ENCODE results near the gene DDX3X.
A peak's percentile ranks its signal among the peaks of the same experiment; 100 is the strongest.
"Not testable (repeated sequence)": the region's sequence is repeated elsewhere in the genome, so short reads cannot be mapped to it uniquely, and the experiment has no call there.

Gene DDX3X

GRCh38 chrX:41308884-41309647, 24.9 kb upstream of the DDX3X start:
- no peaks in the 10 kb centered on the region for H3K4me1 ChIP-seq (ENCODE audit: control insufficient read depth, insufficient read depth, low read length, unreplicated experiment)
- no peaks in the 10 kb centered on the region for H3K27me3 ChIP-seq (ENCODE audit: insufficient read depth, low read length)
- no peak overlapping the region for H3K27ac ChIP-seq (ENCODE audit: low read depth, low read length)
- H3K36me3 ChIP-seq (ENCODE audit: insufficient read depth, low read length), result no peaks in the 10 kb centered on the region
- no peak overlapping the region for H2AFZ ChIP-seq (ENCODE audit: low read length, unreplicated experiment)
- H3K79me2 ChIP-seq (ENCODE audit: control insufficient read depth, insufficient read depth, low read length, unreplicated experiment), result no peaks in the 10 kb centered on the region
- H3K4me3 ChIP-seq (ENCODE audit: low read depth, low read length), result no peak overlapping the region

- Histone ChIP-seq H2AFZ (ENCODE audit: low read length, unreplicated experiment) (no peak overlapping the region), H3K79me2 (ENCODE audit: control insufficient read depth, insufficient read depth, low read length, unreplicated experiment) (no peaks in the 10 kb centered on the region), H3K27me3 (ENCODE audit: insufficient read depth, low read length) (no peaks in the 10 kb centered on the region), H3K36me3 (ENCODE audit: insufficient read depth, low read length) (no peaks in the 10 kb centered on the region), H3K4me3 (ENCODE audit: low read depth, low read length) (no peak overlapping the region), H3K4me1 (ENCODE audit: control insufficient read depth, insufficient read depth, low read length, unreplicated experiment) (no peaks in the 10 kb centered on the region), H3K27ac (ENCODE audit: low read depth, low read length) (no peak overlapping the region)
Observed at GRCh38 chrX:41312786-41313185, 21.2 kb upstream of the DDX3X start.

GRCh38 chrX:41313419-41313818, 20.5 kb upstream of the DDX3X start:
- H3K79me2 ChIP-seq (ENCODE audit: control insufficient read depth, insufficient read depth, low read length, unreplicated experiment), result no peaks in the 10 kb centered on the region
- peak overlapping the region; percentile 73 for H3K27ac ChIP-seq (ENCODE audit: low read depth, low read length)
- H3K4me1 ChIP-seq (ENCODE audit: control insufficient read depth, insufficient read depth, low read length, unreplicated experiment), result no peaks in the 10 kb centered on the region
- no peak overlapping the region for H2AFZ ChIP-seq (ENCODE audit: low read length, unreplicated experiment)
- H3K36me3 ChIP-seq (ENCODE audit: insufficient read depth, low read length), result no peaks in the 10 kb centered on the region
- H3K27me3 ChIP-seq (ENCODE audit: insufficient read depth, low read length), result no peaks in the 10 kb centered on the region
- no peak overlapping the region for H3K4me3 ChIP-seq (ENCODE audit: low read depth, low read length)

GRCh38 chrX:41314204-41314603, 19.8 kb upstream of the DDX3X start:
- no peaks in the 10 kb centered on the region for H3K27me3 ChIP-seq (ENCODE audit: insufficient read depth, low read length)
- H3K79me2 ChIP-seq (ENCODE audit: control insufficient read depth, insufficient read depth, low read length, unreplicated experiment), result no peaks in the 10 kb centered on the region
- H3K4me3 ChIP-seq (ENCODE audit: low read depth, low read length), result no peak overlapping the region
- no peak overlapping the region for H3K27ac ChIP-seq (ENCODE audit: low read depth, low read length)
- no peaks in the 10 kb centered on the region for H3K36me3 ChIP-seq (ENCODE audit: insufficient read depth, low read length)
- H2AFZ ChIP-seq (ENCODE audit: low read length, unreplicated experiment), result no peak overlapping the region
- H3K4me1 ChIP-seq (ENCODE audit: control insufficient read depth, insufficient read depth, low read length, unreplicated experiment), result no peaks in the 10 kb centered on the region

GRCh38 chrX:41314881-41315280, 19.1 kb upstream of the DDX3X start:
- Histone ChIP-seq H2AFZ (ENCODE audit: low read length, unreplicated experiment) (no peak overlapping the region), H3K27ac (ENCODE audit: low read depth, low read length) (no peak overlapping the region), H3K79me2 (ENCODE audit: control insufficient read depth, insufficient read depth, low read length, unreplicated experiment) (no peaks in the 10 kb centered on the region), H3K4me3 (ENCODE audit: low read depth, low read length) (no peak overlapping the region), H3K27me3 (ENCODE audit: insufficient read depth, low read length) (no peaks in the 10 kb centered on the region), H3K4me1 (ENCODE audit: control insufficient read depth, insufficient read depth, low read length, unreplicated experiment) (no peaks in the 10 kb centered on the region), H3K36me3 (ENCODE audit: insufficient read depth, low read length) (no peaks in the 10 kb centered on the region)

- not testable (repeated sequence) for H3K4me1 ChIP-seq (ENCODE audit: control insufficient read depth, insufficient read depth, low read length, unreplicated experiment); H3K4me3 ChIP-seq (ENCODE audit: low read depth, low read length); H2AFZ ChIP-seq (ENCODE audit: low read length, unreplicated experiment); H3K36me3 ChIP-seq (ENCODE audit: insufficient read depth, low read length); H3K27ac ChIP-seq (ENCODE audit: low read depth, low read length); H3K79me2 ChIP-seq (ENCODE audit: control insufficient read depth, insufficient read depth, low read length, unreplicated experiment); H3K27me3 ChIP-seq (ENCODE audit: insufficient read depth, low read length)
Observed at GRCh38 chrX:41316266-41316665, 17.7 kb upstream of the DDX3X start.

GRCh38 chrX:41317477-41318208, 16.3 kb upstream of the DDX3X start:
- H3K4me3 ChIP-seq (ENCODE audit: low read depth, low read length), result no peak overlapping the region
- peak overlapping the region; percentile 61 for H3K27ac ChIP-seq (ENCODE audit: low read depth, low read length)
- no peaks in the 10 kb centered on the region for H3K79me2 ChIP-seq (ENCODE audit: control insufficient read depth, insufficient read depth, low read length, unreplicated experiment)
- H3K27me3 ChIP-seq (ENCODE audit: insufficient read depth, low read length), result no peaks in the 10 kb centered on the region
- peak overlapping the region; percentile 1 for H2AFZ ChIP-seq (ENCODE audit: low read length, unreplicated experiment)
- no peaks in the 10 kb centered on the region for H3K4me1 ChIP-seq (ENCODE audit: control insufficient read depth, insufficient read depth, low read length, unreplicated experiment)
- H3K36me3 ChIP-seq (ENCODE audit: insufficient read depth, low read length), result no peaks in the 10 kb centered on the region

GRCh38 chrX:41320393-41320792, 13.6 kb upstream of the DDX3X start:
- no peaks in the 10 kb centered on the region for H3K4me1 ChIP-seq (ENCODE audit: control insufficient read depth, insufficient read depth, low read length, unreplicated experiment)
- no peak overlapping the region for H2AFZ ChIP-seq (ENCODE audit: low read length, unreplicated experiment)
- no peak overlapping the region for H3K4me3 ChIP-seq (ENCODE audit: low read depth, low read length)
- no peaks in the 10 kb centered on the region for H3K36me3 ChIP-seq (ENCODE audit: insufficient read depth, low read length)
- no peaks in the 10 kb centered on the region for H3K27me3 ChIP-seq (ENCODE audit: insufficient read depth, low read length)
- H3K79me2 ChIP-seq (ENCODE audit: control insufficient read depth, insufficient read depth, low read length, unreplicated experiment), result no peaks in the 10 kb centered on the region
- H3K27ac ChIP-seq (ENCODE audit: low read depth, low read length), result no peak overlapping the region

GRCh38 chrX:41322821-41323603, 10.9 kb upstream of the DDX3X start:
- Histone ChIP-seq H2AFZ (ENCODE audit: low read length, unreplicated experiment) (no peak overlapping the region), H3K27me3 (ENCODE audit: insufficient read depth, low read length) (no peaks in the 10 kb centered on the region), H3K36me3 (ENCODE audit: insufficient read depth, low read length) (no peaks in the 10 kb centered on the region), H3K4me3 (ENCODE audit: low read depth, low read length) (no peak overlapping the region), H3K79me2 (ENCODE audit: control insufficient read depth, insufficient read depth, low read length, unreplicated experiment) (no peaks in the 10 kb centered on the region), H3K27ac (ENCODE audit: low read depth, low read length) (no peak overlapping the region), H3K4me1 (ENCODE audit: control insufficient read depth, insufficient read depth, low read length, unreplicated experiment) (no peaks in the 10 kb centered on the region)

- Histone ChIP-seq H3K27me3 (ENCODE audit: insufficient read depth, low read length) (no peaks in the 10 kb centered on the region), H3K79me2 (ENCODE audit: control insufficient read depth, insufficient read depth, low read length, unreplicated experiment) (no peaks in the 10 kb centered on the region), H3K36me3 (ENCODE audit: insufficient read depth, low read length) (no peaks in the 10 kb centered on the region), H2AFZ (ENCODE audit: low read length, unreplicated experiment) (no peak overlapping the region), H3K4me3 (ENCODE audit: low read depth, low read length) (no peak overlapping the region), H3K27ac (ENCODE audit: low read depth, low read length) (no peak overlapping the region), H3K4me1 (ENCODE audit: control insufficient read depth, insufficient read depth, low read length, unreplicated experiment) (peaks cover 13% of the 10 kb centered on the region)
Observed at GRCh38 chrX:41326431-41326830, 7.5 kb upstream of the DDX3X start.

All from ACC112 (cell line).